Panc1 (cell line): ENCODE data around the gene LPAR4.

Experiments used
- TCF7L2 ChIP-seq: IDR thresholded peaks from 2 replicates; pipeline ENCODE4 v1.6.1; 2011; ENCODE audit warnings: mild to moderate bottlenecking, low read depth, low read length, inconsistent platforms
- TF ChIP-seq, protein P1 (sequence below): fragments of 450-650 bp; IDR thresholded peaks from 2 replicates; pipeline ENCODE4 v1.5.1; 2017; ENCODE audit warnings: mild to moderate bottlenecking

DNA sequence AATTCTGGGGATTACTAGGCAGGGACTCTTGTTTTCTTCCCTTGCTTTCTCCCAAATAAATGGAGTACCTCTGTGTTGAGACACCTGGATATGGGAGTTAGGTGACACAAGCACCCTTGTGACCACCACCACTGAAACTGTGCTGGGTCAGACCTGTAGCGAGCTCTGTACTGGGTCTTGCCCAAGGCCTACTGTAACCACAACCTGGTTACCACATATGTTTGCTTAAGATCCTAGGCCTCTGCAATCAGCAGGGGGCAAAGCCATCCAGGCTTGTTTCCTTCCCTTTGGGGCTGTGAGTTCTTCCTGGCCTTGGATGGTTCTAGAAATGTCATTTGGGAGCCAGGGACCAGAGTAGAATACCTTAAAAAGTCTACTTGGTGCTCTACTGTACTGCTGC is 49.4 kb downstream of the LPAR4 start:
- TF ChIP-seq, protein P1, sequence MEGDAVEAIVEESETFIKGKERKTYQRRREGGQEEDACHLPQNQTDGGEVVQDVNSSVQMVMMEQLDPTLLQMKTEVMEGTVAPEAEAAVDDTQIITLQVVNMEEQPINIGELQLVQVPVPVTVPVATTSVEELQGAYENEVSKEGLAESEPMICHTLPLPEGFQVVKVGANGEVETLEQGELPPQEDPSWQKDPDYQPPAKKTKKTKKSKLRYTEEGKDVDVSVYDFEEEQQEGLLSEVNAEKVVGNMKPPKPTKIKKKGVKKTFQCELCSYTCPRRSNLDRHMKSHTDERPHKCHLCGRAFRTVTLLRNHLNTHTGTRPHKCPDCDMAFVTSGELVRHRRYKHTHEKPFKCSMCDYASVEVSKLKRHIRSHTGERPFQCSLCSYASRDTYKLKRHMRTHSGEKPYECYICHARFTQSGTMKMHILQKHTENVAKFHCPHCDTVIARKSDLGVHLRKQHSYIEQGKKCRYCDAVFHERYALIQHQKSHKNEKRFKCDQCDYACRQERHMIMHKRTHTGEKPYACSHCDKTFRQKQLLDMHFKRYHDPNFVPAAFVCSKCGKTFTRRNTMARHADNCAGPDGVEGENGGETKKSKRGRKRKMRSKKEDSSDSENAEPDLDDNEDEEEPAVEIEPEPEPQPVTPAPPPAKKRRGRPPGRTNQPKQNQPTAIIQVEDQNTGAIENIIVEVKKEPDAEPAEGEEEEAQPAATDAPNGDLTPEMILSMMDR = no peak
- TF ChIP-seq TCF7L2 = no peak
